Activated naive CD4-positive, alpha-beta T cell treated with anti-CD3 and anti-CD28 coated beads for 36 hours (primary cell): Measurements from ENCODE around the gene TSPAN5. TPM values are rescaled to one million over a fixed set of nuclear protein-coding genes. Genes with fewer than 3 reads are reported as not detected.
"Not testable (repeated sequence)": the region's sequence is repeated elsewhere in the genome, so short reads cannot be mapped to it uniquely, and the experiment has no call there.

Experiments used
- CTCF ChIA-PET: fragments of 350-600 bp; sonication (Branson Sonifier 250); formaldehyde crosslinking; loops from one replicate; lab custom pipeline; 2021; ENCODE audit warnings: antibody characterized with exemption; lab: Charles Lee
- DNase-seq: peaks from one replicate; pipeline ENCODE4 v3.0.0-alpha.2; 2020
- H3K27ac Mint-ChIP-seq: one replicate; pipeline ENCODE4 v1.8.0; 2021; ENCODE audit warnings: mild to moderate bottlenecking, mixed read lengths
- H3K27me3 Mint-ChIP-seq: one replicate; pipeline ENCODE4 v1.8.0; 2021; ENCODE audit warnings: low read depth, mixed read lengths
- H3K36me3 Mint-ChIP-seq: one replicate; pipeline ENCODE4 v1.8.0; 2021; ENCODE audit warnings: low read depth, mixed read lengths
- H3K4me1 Mint-ChIP-seq: one replicate; pipeline ENCODE4 v1.8.0; 2021; ENCODE audit warnings: low read depth, mixed read lengths
- H3K4me3 Mint-ChIP-seq: one replicate; pipeline ENCODE4 v1.8.0; 2021; ENCODE audit warnings: mild to moderate bottlenecking, moderate library complexity, mixed read lengths
- H3K9me3 Mint-ChIP-seq: one replicate; pipeline ENCODE4 v1.8.0; 2021; ENCODE audit warnings: mixed read lengths
- intact Hi-C: fragments of 100-400 bp; cut with micrococcal nuclease; formaldehyde crosslinking; loops from one replicate; pipeline ENCODE4 v1.15.1; 2023
- total RNA-seq, 2 experiments: library from RNA; stranded (reverse); gene quantifications; one replicate each; pipeline ENCODE4 v1.2.3, GENCODE V29; 2021

TSPAN5 gene
- total RNA-seq, 2 experiments from 2014 or later = 12.5 to 13.1 TPM

- H3K27ac Mint-ChIP-seq = no peak overlapping the region
- H3K4me1 Mint-ChIP-seq = peaks cover 24% of the 10 kb centered on the region
- H3K9me3 Mint-ChIP-seq = no peaks in the 10 kb centered on the region
- intact Hi-C loops = no loop called here
- no peak for DNase-seq
- H3K4me3 Mint-ChIP-seq = no peak overlapping the region
- peaks cover 27% of the 10 kb centered on the region for H3K36me3 Mint-ChIP-seq
- CTCF ChIA-PET = interaction anchor here (1.1 kb wide), 1 partner anchor 22 kb away, joined by 3 read pairs; no protein-coding TSS in a partner anchor
- H3K27me3 Mint-ChIP-seq = no peaks in the 10 kb centered on the region
Measured at GRCh38 chr4:98470366-98470765, 188.0 kb downstream of the TSPAN5 start.

GRCh38 chr4:98469771-98470170 is 188.6 kb downstream of the TSPAN5 start:
- Mint-ChIP-seq H3K9me3 (no peaks in the 10 kb centered on the region), H3K36me3 (peaks cover 23% of the 10 kb centered on the region), H3K4me3 (no peak overlapping the region), H3K27ac (no peak overlapping the region), H3K4me1 (peaks cover 23% of the 10 kb centered on the region), H3K27me3 (no peaks in the 10 kb centered on the region)
- no peak for DNase-seq
- intact Hi-C loops = loop anchor here (5.0 to 10.0 kb wide), 3 partner anchors 133 to 995 kb away; partner anchors contain the start of gene STPG2
- CTCF ChIA-PET = no interaction called here

- no peak overlapping the region for H3K27ac Mint-ChIP-seq
- DNase-seq = no peak
- peaks cover 21% of the 10 kb centered on the region for H3K4me1 Mint-ChIP-seq
- no peaks in the 10 kb centered on the region for H3K9me3 Mint-ChIP-seq
- intact Hi-C loops = loop anchor here (5.0 to 10.0 kb wide), 3 partner anchors 134 to 996 kb away; partner anchors contain the start of gene STPG2
- CTCF ChIA-PET = interaction anchor here (1.1 to 2.0 kb wide), 12 partner anchors 9 to 588 kb away, joined by 3 to 25 read pairs (median 5); partner anchors contain the start of genes EIF4E and METAP1
- H3K4me3 Mint-ChIP-seq = no peak overlapping the region
- peaks cover 22% of the 10 kb centered on the region for H3K36me3 Mint-ChIP-seq
- no peaks in the 10 kb centered on the region for H3K27me3 Mint-ChIP-seq
Measured at GRCh38 chr4:98468709-98469108, 189.7 kb downstream of the TSPAN5 start.

- CTCF ChIA-PET = interaction anchor here (0.6 to 2.0 kb wide), 46 partner anchors 9 to 589 kb away, joined by 3 to 25 read pairs (median 4); partner anchors contain the start of genes EIF4E, METAP1 and TSPAN5
- peaks cover 19% of the 10 kb centered on the region for H3K36me3 Mint-ChIP-seq
- H3K27me3 Mint-ChIP-seq = no peaks in the 10 kb centered on the region
- peak; percentile 85 for DNase-seq
- no peak overlapping the region for H3K27ac Mint-ChIP-seq
- H3K9me3 Mint-ChIP-seq = no peaks in the 10 kb centered on the region
- intact Hi-C loops = loop anchor here (1.0 to 10.0 kb wide), 10 partner anchors 135 to 997 kb away; partner anchors contain the start of genes EIF4E, METAP1 and STPG2
- H3K4me3 Mint-ChIP-seq = peak overlapping the region; percentile 65
- H3K4me1 Mint-ChIP-seq = peaks cover 16% of the 10 kb centered on the region
Measured at GRCh38 chr4:98467627-98468072, 190.8 kb downstream of the TSPAN5 start.

GRCh38 chr4:98466868-98467599 is 191.4 kb downstream of the TSPAN5 start:
- no peak overlapping the region for H3K4me3 Mint-ChIP-seq
- H3K9me3 Mint-ChIP-seq = no peaks in the 10 kb centered on the region
- no peaks in the 10 kb centered on the region for H3K27me3 Mint-ChIP-seq
- peaks cover 13% of the 10 kb centered on the region for H3K36me3 Mint-ChIP-seq
- DNase-seq = no peak
- H3K27ac Mint-ChIP-seq = no peak overlapping the region
- CTCF ChIA-PET = interaction anchor here (0.6 to 2.0 kb wide), 40 partner anchors 8 to 590 kb away, joined by 3 to 25 read pairs (median 4); partner anchors contain the start of genes EIF4E, METAP1 and TSPAN5
- peaks cover 16% of the 10 kb centered on the region for H3K4me1 Mint-ChIP-seq
- intact Hi-C loops = loop anchor here (1.0 to 10.0 kb wide), 10 partner anchors 135 to 998 kb away; partner anchors contain the start of genes EIF4E, METAP1 and STPG2

GRCh38 chr4:98462487-98462886 is 195.9 kb downstream of the TSPAN5 start:
- DNase-seq = no peak
- intact Hi-C loops = loop anchor here (10.0 kb wide), 1 partner anchor 1002 kb away; no protein-coding TSS in a partner anchor
- Mint-ChIP-seq H3K9me3 (no peaks in the 10 kb centered on the region), H3K4me1 (peaks cover 7% of the 10 kb centered on the region), H3K27me3 (no peaks in the 10 kb centered on the region), H3K27ac (no peak overlapping the region), H3K4me3 (no peak overlapping the region), H3K36me3 (no peaks in the 10 kb centered on the region)
- CTCF ChIA-PET = interaction anchor here (0.6 kb wide), 1 partner anchor 363 kb away, joined by 4 read pairs; no protein-coding TSS in a partner anchor

- H3K4me3 Mint-ChIP-seq, H3K27ac Mint-ChIP-seq, H3K4me1 Mint-ChIP-seq, H3K9me3 Mint-ChIP-seq, CTCF ChIA-PET, H3K27me3 Mint-ChIP-seq, H3K36me3 Mint-ChIP-seq, DNase-seq: not testable (repeated sequence)
- intact Hi-C loops = loop anchor here (10.0 kb wide), 1 partner anchor 1004 kb away; no protein-coding TSS in a partner anchor
Measured at GRCh38 chr4:98461121-98461865, 197.1 kb downstream of the TSPAN5 start.

GRCh38 chr4:98457422-98457821 is 201.0 kb downstream of the TSPAN5 start:
- CTCF ChIA-PET = interaction anchor here (1.1 kb wide), 1 partner anchor 10 kb away, joined by 4 read pairs; no protein-coding TSS in a partner anchor
- H3K4me1 Mint-ChIP-seq, intact Hi-C loops, H3K36me3 Mint-ChIP-seq, H3K9me3 Mint-ChIP-seq, H3K27me3 Mint-ChIP-seq, H3K4me3 Mint-ChIP-seq, DNase-seq, H3K27ac Mint-ChIP-seq: not testable (repeated sequence)

- Mint-ChIP-seq H3K36me3 (no peaks in the 10 kb centered on the region), H3K9me3 (peaks cover 7% of the 10 kb centered on the region), H3K4me1 (peaks cover 19% of the 10 kb centered on the region), H3K27me3 (no peaks in the 10 kb centered on the region), H3K4me3 (no peak overlapping the region), H3K27ac (no peak overlapping the region)
- CTCF ChIA-PET = interaction anchor here (0.7 kb wide), 1 partner anchor 11 kb away, joined by 3 read pairs; no protein-coding TSS in a partner anchor
- no peak for DNase-seq
- intact Hi-C loops = no loop called here
Measured at GRCh38 chr4:98452091-98452490, 206.3 kb downstream of the TSPAN5 start.

GRCh38 chr4:98448908-98449307 is 209.5 kb downstream of the TSPAN5 start:
- CTCF ChIA-PET = interaction anchor here (0.7 kb wide), 1 partner anchor 469 kb away, joined by 3 read pairs; no protein-coding TSS in a partner anchor
- no peaks in the 10 kb centered on the region for H3K27me3 Mint-ChIP-seq
- peak; percentile 49 for DNase-seq
- intact Hi-C loops = loop anchor here (5.0 kb wide), 1 partner anchor 548 kb away; the partner anchor contains the start of gene METAP1
- peaks cover 7% of the 10 kb centered on the region for H3K9me3 Mint-ChIP-seq
- no peak overlapping the region for H3K4me3 Mint-ChIP-seq
- H3K36me3 Mint-ChIP-seq = peaks cover 4% of the 10 kb centered on the region
- H3K4me1 Mint-ChIP-seq = peaks cover 31% of the 10 kb centered on the region
- H3K27ac Mint-ChIP-seq = no peak overlapping the region

GRCh38 chr4:98447648-98448047 is 210.8 kb downstream of the TSPAN5 start:
- peaks cover 31% of the 10 kb centered on the region for H3K4me1 Mint-ChIP-seq
- H3K27me3 Mint-ChIP-seq = no peaks in the 10 kb centered on the region
- H3K36me3 Mint-ChIP-seq = peaks cover 14% of the 10 kb centered on the region
- peaks cover 2% of the 10 kb centered on the region for H3K9me3 Mint-ChIP-seq
- intact Hi-C loops = loop anchor here (1.0 to 5.0 kb wide), 8 partner anchors 32 to 550 kb away; partner anchors contain the start of genes METAP1, RAP1GDS1 and STPG2
- DNase-seq = no peak
- CTCF ChIA-PET = interaction anchor here (0.6 to 1.1 kb wide), 3 partner anchors 32 to 208 kb away, joined by 3 to 6 read pairs (median 4); no protein-coding TSS in a partner anchor
- H3K27ac Mint-ChIP-seq = no peak overlapping the region
- H3K4me3 Mint-ChIP-seq = no peak overlapping the region
